BE2C (cell line): ENCODE data around the gene MAPK9.

ENCODE experiments used
- DNase-seq: peaks from one replicate; pipeline ENCODE4 v3.0.0-alpha.2; 2020
- H3K27me3 ChIP-seq: fragments of 250-450 bp; sonication (Bioruptor Pico); 2 replicates; pipeline ENCODE4 v1.5.1; 2020; ENCODE audit warnings: mild to moderate bottlenecking
- H3K36me3 ChIP-seq: fragments of 250-450 bp; sonication (Bioruptor Pico); 2 replicates; pipeline ENCODE4 v1.5.1; 2020; ENCODE audit warnings: mild to moderate bottlenecking
- H3K4me1 ChIP-seq: fragments of 250-450 bp; sonication (Bioruptor Pico); 2 replicates; pipeline ENCODE4 v1.5.1; 2020
- H3K4me3 ChIP-seq: 2 replicates; pipeline ENCODE4 v1.5.1; 2011; ENCODE audit warnings: low read depth, low read length
- H3K9me3 ChIP-seq: fragments of 250-450 bp; sonication (Bioruptor Pico); 2 replicates; pipeline ENCODE4 v1.5.1; 2020
- TF ChIP-seq, protein P1 (sequence below): IDR thresholded peaks from 2 replicates; pipeline ENCODE4 v1.5.1; 2012; ENCODE audit warnings: mild to moderate bottlenecking, low read depth, low read length

MAPK9 gene

DNA sequence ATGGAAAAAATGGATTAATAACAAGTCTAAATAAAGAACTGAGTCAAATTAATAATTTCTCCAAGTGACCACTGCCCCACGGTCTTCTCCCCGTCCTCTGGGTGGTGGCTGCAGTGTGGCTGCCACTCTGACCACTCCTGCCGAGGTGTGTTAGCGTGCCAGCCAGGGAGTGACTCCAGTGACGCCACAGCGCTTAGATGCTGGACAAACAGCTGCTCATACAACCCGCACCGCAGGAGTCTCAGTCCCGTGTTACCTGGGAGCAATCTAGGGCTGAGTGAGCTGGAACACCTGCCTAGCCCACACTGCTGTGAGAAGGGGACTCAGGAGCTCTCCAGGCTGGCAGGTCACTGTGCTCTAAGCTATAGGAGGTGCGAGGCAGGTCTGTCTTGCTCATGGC is 10.2 kb downstream of the MAPK9 start:
- H3K4me1 ChIP-seq = no peaks in the 10 kb centered on the region
- H3K27me3 ChIP-seq = no peaks in the 10 kb centered on the region
- no peak for DNase-seq
- TF ChIP-seq, protein P1, sequence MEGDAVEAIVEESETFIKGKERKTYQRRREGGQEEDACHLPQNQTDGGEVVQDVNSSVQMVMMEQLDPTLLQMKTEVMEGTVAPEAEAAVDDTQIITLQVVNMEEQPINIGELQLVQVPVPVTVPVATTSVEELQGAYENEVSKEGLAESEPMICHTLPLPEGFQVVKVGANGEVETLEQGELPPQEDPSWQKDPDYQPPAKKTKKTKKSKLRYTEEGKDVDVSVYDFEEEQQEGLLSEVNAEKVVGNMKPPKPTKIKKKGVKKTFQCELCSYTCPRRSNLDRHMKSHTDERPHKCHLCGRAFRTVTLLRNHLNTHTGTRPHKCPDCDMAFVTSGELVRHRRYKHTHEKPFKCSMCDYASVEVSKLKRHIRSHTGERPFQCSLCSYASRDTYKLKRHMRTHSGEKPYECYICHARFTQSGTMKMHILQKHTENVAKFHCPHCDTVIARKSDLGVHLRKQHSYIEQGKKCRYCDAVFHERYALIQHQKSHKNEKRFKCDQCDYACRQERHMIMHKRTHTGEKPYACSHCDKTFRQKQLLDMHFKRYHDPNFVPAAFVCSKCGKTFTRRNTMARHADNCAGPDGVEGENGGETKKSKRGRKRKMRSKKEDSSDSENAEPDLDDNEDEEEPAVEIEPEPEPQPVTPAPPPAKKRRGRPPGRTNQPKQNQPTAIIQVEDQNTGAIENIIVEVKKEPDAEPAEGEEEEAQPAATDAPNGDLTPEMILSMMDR = no peak
- no peak overlapping the region for H3K4me3 ChIP-seq
- no peaks in the 10 kb centered on the region; the same call in none of the 2 replicates for H3K9me3 ChIP-seq
- peaks cover 74% of the 10 kb centered on the region for H3K36me3 ChIP-seq

DNA sequence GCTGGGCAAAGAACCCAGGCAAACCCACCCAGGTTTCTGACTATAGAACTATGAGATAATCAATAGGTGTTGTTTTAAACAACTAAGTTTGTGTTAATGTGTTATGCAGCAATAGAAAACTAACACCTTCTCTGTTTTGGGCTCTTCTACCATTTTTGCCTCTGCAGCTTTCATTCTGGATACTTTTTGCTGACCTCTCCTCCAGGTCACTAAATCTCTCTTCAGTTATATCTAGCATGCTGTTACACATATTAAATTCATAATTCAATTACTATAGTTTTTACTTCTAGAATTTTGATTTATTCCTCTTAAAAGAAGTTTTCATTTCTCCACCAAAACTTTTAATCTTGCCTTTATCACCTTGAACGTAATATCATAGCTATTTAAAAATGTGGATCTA is 17.2 kb downstream of the MAPK9 start:
- TF ChIP-seq, protein P1 = no peak
- DNase-seq = no peak
- Histone ChIP-seq H3K9me3 (peaks cover 5% of the 10 kb centered on the region), H3K27me3 (no peaks in the 10 kb centered on the region), H3K36me3 (peaks cover 59% of the 10 kb centered on the region), H3K4me3 (no peak overlapping the region), H3K4me1 (no peaks in the 10 kb centered on the region)

DNA sequence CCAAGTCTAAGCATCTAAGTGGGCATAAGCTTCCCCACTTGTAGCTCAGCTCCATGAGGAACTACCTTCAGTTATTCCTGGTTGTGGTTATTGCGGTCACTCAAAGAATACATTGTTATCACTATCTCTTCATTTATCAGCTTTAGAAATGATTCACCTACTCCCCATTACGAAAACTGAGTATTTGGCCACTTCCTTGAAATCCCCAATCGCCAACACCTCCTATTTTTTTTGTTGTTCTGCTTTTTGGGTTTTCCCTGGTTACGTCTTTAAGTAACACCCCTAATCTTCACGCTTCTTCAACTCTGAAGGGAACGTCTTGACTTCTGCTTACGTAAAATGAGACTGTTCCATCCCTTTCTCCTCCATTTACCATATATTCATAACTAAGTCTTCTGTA is 20.7 kb downstream of the MAPK9 start:
- no peak for DNase-seq

DNA sequence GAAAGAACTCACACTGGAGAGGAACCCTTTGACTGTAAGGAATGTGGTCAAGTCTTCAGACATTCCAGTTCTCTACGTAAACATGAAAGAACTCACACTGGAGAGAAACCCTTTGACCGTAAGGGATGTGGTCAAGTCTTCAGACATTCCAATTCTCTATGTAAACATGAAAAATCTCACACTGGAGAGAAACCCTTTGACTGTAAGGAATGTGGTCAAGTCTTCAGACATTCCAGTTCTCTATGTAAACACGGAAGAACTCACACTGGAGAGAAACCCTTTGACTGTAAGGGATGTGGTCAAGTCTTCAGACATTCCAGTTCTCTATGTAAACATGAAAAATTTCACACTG is 32.6 kb downstream of the MAPK9 start:
- no peaks in the 10 kb centered on the region for H3K4me1 ChIP-seq
- no peaks in the 10 kb centered on the region; the same call in none of the 2 replicates for H3K9me3 ChIP-seq
- H3K27me3 ChIP-seq = no peaks in the 10 kb centered on the region
- TF ChIP-seq, protein P1 = no peak
- no peak for DNase-seq
- H3K4me3 ChIP-seq = no peak overlapping the region
- peaks cover 52% of the 10 kb centered on the region for H3K36me3 ChIP-seq

More for the DNA sequence above, 20.7 kb downstream of the MAPK9 start:
- Histone ChIP-seq H3K9me3 (peaks cover 9% of the 10 kb centered on the region), H3K36me3 (peaks cover 51% of the 10 kb centered on the region), H3K4me3 (no peak overlapping the region), H3K4me1 (no peaks in the 10 kb centered on the region), H3K27me3 (no peaks in the 10 kb centered on the region)
- TF ChIP-seq, protein P1 = no peak

DNA sequence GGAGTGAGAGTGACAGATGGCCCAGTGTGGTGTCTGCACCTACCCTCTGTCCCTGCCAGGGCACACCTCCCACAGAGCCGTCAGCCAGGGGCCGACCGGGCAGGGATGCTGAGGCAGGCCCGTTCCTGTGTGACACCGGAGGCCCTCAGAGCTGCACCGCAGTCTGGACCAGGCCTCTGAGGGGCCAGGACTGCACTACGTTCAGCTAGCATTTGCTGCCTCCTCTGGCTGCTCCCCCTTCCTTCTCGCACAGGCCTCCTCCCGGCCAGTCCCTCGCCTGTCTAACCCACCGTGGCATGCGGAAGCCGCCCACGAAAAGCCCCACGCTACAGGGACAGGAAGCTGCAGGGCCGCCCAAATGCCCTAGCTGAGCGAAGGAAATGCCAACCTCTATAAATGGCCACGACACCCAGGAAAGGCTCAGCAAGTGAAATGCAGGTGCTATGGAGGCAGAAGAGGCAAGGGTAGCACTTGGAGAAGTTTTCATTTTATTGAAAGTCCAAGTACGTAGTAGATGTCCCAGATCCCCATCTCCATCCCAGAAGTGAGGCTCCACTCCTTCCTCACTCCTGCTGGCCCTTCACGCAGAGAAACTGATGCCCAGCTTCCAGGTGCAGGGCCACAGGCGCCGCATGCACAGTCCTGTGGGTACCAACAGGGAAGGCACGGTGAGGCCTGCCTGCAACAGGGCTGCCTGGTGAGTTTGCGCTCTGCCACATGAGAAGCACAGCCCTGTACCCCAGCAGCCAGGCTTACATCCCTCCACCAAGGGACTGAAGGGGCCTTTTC is 38.7 kb downstream of the MAPK9 start:
- peaks cover 39% of the 10 kb centered on the region for H3K36me3 ChIP-seq
- no peaks in the 10 kb centered on the region for H3K4me1 ChIP-seq
- DNase-seq = no peak
- no peak overlapping the region for H3K4me3 ChIP-seq
- peaks cover 14% of the 10 kb centered on the region for H3K9me3 ChIP-seq
- TF ChIP-seq, protein P1 = no peak
- H3K27me3 ChIP-seq = no peaks in the 10 kb centered on the region; the same call in 1 of the 2 replicates

DNA sequence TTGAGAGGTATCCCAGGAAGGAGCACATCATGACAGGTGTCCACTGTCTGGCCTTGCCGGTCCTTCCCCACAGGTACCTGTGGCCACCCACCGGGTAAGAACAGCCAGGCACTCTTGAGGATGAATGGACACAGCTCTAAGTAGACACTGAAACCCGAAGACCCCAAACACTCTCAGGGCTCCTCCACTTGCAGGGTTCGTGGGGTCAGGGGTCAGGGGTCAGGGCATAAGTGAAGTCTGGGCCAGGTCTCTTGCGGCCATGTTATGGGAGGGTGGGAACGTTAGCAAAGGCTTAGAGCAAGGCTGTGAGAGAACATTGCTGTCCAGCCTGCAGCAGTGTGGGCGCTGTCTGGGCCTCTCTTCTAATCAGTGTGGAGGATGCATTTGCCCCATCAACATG is 40.0 kb downstream of the MAPK9 start:
- no peaks in the 10 kb centered on the region; the same call in 1 of the 2 replicates for H3K27me3 ChIP-seq
- no peak overlapping the region for H3K4me3 ChIP-seq
- no peak for DNase-seq
- peaks cover 14% of the 10 kb centered on the region for H3K9me3 ChIP-seq
- H3K36me3 ChIP-seq = peaks cover 43% of the 10 kb centered on the region
- no peaks in the 10 kb centered on the region for H3K4me1 ChIP-seq
- TF ChIP-seq, protein P1 = no peak
